Measurements from ENCODE around the gene CD37.

- no peak for TF ChIP-seq EZH2 (IDR thresholded peaks at IDR 0.05; ENCODE audit: borderline replicate concordance, low read length)
- no peak for TF ChIP-seq CTCF (IDR thresholded peaks at IDR 0.05; ENCODE audit: low read length)
These were observed 37.8 kb upstream of the CD37 start for GRCh38 chr19:49297403-49297802.
